ENCODE data around the gene ZYX. TPM values are rescaled to one million over a fixed set of nuclear protein-coding genes. Genes with fewer than 3 reads are reported as not detected.

The ZYX gene
- total and polyA plus RNA-seq, 2 of the 13 experiments (the other 11 are each of a cell fraction or from before 2014, with no cell fraction given): 9.9 to 13.7 TPM

GRCh38 chr7:143395187-143396149 lies 14.3 kb downstream of the ZYX start (continued):
- TF ChIP-seq YEATS2 (CRISPR knock-in tag; IDR thresholded peaks at IDR 0.05; ENCODE audit: borderline replicate concordance) (no peak), KLF11 (CRISPR knock-in tag; IDR thresholded peaks at IDR 0.05) (no peak), BHLHE40 (IDR thresholded peaks at IDR 0.05; ENCODE audit: low read length) (no peak), MLXIP (CRISPR knock-in tag; IDR thresholded peaks at IDR 0.05; ENCODE audit: borderline replicate concordance) (no peak), RNF219 (CRISPR knock-in tag; IDR thresholded peaks at IDR 0.05) (no peak), SRY (CRISPR knock-in tag; IDR thresholded peaks at IDR 0.05) (0 out of 2 replicates have a peak, but pooled peaks have one; percentile 37), ZNF576 (CRISPR knock-in tag; IDR thresholded peaks at IDR 0.05) (no peak), ZNF331 (CRISPR knock-in tag; IDR thresholded peaks at IDR 0.05) (peak; percentile 71; the same call in 1 of the 2 replicates), TP53 (CRISPR knock-in tag; conservative IDR thresholded peaks at IDR 0.05) (no peak; the same call in 1 of the 2 replicates), POGZ (CRISPR knock-in tag; IDR thresholded peaks at IDR 0.05) (peak; percentile 46; the same call in 1 of the 2 replicates), MED1 (CRISPR knock-in tag; IDR thresholded peaks at IDR 0.05) (peak; percentile 86)
- TF ChIP-seq, protein P1, sequence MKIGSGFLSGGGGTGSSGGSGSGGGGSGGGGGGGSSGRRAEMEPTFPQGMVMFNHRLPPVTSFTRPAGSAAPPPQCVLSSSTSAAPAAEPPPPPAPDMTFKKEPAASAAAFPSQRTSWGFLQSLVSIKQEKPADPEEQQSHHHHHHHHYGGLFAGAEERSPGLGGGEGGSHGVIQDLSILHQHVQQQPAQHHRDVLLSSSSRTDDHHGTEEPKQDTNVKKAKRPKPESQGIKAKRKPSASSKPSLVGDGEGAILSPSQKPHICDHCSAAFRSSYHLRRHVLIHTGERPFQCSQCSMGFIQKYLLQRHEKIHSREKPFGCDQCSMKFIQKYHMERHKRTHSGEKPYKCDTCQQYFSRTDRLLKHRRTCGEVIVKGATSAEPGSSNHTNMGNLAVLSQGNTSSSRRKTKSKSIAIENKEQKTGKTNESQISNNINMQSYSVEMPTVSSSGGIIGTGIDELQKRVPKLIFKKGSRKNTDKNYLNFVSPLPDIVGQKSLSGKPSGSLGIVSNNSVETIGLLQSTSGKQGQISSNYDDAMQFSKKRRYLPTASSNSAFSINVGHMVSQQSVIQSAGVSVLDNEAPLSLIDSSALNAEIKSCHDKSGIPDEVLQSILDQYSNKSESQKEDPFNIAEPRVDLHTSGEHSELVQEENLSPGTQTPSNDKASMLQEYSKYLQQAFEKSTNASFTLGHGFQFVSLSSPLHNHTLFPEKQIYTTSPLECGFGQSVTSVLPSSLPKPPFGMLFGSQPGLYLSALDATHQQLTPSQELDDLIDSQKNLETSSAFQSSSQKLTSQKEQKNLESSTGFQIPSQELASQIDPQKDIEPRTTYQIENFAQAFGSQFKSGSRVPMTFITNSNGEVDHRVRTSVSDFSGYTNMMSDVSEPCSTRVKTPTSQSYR (CRISPR knock-in tag; IDR thresholded peaks at IDR 0.05; ENCODE audit: borderline replicate concordance): peak; percentile 36; the same call in 1 of the 2 replicates
- TF ChIP-seq, protein P2, sequence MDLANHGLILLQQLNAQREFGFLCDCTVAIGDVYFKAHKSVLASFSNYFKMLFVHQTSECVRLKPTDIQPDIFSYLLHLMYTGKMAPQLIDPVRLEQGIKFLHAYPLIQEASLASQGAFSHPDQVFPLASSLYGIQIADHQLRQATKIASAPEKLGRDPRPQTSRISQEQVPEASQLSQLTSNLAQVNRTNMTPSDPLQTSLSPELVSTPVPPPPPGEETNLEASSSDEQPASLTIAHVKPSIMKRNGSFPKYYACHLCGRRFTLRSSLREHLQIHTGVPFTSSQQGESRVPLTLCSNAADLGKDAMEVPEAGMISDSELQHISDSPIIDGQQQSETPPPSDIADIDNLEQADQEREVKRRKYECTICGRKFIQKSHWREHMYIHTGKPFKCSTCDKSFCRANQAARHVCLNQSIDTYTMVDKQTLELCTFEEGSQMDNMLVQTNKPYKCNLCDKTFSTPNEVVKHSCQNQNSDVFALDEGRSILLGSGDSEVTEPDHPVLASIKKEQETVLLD (CRISPR knock-in tag; IDR thresholded peaks at IDR 0.05; ENCODE audit: low read depth): no peak
- TF ChIP-seq, protein P3, sequence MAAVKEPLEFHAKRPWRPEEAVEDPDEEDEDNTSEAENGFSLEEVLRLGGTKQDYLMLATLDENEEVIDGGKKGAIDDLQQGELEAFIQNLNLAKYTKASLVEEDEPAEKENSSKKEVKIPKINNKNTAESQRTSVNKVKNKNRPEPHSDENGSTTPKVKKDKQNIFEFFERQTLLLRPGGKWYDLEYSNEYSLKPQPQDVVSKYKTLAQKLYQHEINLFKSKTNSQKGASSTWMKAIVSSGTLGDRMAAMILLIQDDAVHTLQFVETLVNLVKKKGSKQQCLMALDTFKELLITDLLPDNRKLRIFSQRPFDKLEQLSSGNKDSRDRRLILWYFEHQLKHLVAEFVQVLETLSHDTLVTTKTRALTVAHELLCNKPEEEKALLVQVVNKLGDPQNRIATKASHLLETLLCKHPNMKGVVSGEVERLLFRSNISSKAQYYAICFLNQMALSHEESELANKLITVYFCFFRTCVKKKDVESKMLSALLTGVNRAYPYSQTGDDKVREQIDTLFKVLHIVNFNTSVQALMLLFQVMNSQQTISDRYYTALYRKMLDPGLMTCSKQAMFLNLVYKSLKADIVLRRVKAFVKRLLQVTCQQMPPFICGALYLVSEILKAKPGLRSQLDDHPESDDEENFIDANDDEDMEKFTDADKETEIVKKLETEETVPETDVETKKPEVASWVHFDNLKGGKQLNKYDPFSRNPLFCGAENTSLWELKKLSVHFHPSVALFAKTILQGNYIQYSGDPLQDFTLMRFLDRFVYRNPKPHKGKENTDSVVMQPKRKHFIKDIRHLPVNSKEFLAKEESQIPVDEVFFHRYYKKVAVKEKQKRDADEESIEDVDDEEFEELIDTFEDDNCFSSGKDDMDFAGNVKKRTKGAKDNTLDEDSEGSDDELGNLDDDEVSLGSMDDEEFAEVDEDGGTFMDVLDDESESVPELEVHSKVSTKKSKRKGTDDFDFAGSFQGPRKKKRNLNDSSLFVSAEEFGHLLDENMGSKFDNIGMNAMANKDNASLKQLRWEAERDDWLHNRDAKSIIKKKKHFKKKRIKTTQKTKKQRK (IDR thresholded peaks at IDR 0.05; ENCODE audit: low read length): no peak

Data from HepG2 (cell line).